ENCODE results near the gene ACKR4.

ACKR4 gene

DNA sequence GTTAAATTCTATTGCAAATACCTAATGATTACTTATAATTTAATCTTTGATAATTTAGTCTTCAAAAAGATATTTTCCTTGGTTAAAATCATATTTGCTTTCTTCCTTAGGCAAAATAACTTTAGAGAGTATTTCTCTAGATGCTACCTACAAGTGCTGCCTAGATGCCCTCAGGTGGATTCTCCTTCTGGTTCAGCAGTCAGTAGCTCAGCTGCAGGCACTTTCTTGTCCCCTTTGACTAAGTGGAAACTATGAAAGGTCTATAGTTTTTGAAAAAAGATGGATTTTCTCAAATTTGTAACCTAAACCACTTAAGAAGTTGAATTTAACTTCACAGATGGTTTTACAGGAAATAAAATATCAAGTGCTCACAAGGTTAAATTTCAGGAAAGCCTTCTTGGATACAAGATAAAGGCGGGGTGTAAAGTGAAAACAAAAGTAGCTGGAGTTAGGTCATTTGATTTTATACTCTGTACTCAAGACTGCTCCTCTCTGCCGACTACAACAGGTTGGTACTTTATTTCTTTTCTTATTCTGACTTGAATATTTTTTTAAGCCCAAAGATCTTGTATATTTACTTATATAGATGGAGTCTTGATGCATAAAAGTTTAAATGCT lies at the start of gene ACKR4:
TSS of gene ACKR4 (plus strand) at position 455 of the 618 bp plus-strand sequence. CDS start 3,128 bp downstream, outside the sequence.
- no peak within 1 kb of the TSS for H3K4me3 ChIP-seq (ENCODE audit: low read length)
- no peak for DNase-seq (ENCODE audit: low read depth)
- TF ChIP-seq, protein P1, sequence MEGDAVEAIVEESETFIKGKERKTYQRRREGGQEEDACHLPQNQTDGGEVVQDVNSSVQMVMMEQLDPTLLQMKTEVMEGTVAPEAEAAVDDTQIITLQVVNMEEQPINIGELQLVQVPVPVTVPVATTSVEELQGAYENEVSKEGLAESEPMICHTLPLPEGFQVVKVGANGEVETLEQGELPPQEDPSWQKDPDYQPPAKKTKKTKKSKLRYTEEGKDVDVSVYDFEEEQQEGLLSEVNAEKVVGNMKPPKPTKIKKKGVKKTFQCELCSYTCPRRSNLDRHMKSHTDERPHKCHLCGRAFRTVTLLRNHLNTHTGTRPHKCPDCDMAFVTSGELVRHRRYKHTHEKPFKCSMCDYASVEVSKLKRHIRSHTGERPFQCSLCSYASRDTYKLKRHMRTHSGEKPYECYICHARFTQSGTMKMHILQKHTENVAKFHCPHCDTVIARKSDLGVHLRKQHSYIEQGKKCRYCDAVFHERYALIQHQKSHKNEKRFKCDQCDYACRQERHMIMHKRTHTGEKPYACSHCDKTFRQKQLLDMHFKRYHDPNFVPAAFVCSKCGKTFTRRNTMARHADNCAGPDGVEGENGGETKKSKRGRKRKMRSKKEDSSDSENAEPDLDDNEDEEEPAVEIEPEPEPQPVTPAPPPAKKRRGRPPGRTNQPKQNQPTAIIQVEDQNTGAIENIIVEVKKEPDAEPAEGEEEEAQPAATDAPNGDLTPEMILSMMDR (conservative IDR thresholded peaks at IDR 0.05; ENCODE audit: low read depth, low read length), result no peak

DNA sequence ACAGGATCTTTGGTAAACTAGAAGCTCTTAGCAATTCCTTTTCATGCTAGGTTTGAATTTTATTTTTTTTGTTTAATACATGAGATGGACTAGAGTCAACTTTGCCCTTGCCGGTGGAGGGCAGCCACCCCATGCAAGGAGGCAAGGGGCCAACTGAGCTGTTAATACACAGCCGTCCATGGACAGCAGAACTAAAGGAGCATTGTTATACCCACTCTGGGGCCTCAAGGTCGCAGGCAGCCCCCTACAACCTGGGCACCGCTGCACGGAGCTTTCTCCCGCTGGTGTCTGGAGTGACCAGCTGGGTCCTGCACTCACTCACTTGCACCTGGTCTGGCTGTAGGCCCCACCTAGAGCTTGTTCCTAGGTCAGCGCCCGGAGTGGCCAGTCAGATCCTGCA lies 47.9 kb upstream of the ACKR4 start:
- no peak for DNase-seq (ENCODE audit: low read depth)
- TF ChIP-seq, protein P1 (conservative IDR thresholded peaks at IDR 0.05; ENCODE audit: low read depth, low read length), result no peak
- H3K4me3 ChIP-seq (ENCODE audit: low read length), result no peak overlapping the region

DNA sequence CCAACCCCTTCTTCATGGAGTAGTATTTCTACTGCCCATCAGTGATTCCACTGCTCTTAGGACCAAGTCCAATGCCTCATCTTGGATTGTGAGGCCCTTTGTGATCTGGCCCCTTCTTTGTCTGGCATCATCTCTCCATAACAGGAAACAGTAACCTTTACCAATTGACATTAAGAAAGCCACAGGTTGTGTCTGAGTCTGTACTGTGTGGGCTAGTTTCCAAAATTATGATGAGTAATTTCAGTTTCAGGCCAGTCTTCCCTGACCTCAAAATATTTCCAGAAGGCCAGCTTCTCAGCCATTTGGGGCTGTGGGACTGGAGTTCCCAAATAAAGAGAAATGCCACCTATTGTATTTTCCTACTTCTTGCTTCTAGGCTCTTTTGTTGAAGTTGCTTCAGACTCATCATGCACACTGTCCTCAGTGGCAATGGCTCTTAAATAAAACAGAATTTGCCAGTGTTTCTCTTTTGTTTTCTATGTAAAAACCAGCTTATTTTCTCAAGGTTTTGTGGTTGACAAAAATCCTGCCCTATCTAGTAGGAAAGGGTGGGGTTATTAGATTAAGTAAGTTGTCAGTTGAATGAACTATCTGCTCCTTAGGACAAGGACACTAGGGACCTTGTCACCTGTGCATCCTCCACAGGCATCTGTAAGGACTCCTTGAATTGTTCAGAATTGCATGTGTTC lies 47.0 kb upstream of the ACKR4 start:
- DNase-seq (ENCODE audit: low read depth), result no peak
- TF ChIP-seq, protein P1 (conservative IDR thresholded peaks at IDR 0.05; ENCODE audit: low read depth, low read length), result no peak
- no peak overlapping the region for H3K4me3 ChIP-seq (ENCODE audit: low read length)

DNA sequence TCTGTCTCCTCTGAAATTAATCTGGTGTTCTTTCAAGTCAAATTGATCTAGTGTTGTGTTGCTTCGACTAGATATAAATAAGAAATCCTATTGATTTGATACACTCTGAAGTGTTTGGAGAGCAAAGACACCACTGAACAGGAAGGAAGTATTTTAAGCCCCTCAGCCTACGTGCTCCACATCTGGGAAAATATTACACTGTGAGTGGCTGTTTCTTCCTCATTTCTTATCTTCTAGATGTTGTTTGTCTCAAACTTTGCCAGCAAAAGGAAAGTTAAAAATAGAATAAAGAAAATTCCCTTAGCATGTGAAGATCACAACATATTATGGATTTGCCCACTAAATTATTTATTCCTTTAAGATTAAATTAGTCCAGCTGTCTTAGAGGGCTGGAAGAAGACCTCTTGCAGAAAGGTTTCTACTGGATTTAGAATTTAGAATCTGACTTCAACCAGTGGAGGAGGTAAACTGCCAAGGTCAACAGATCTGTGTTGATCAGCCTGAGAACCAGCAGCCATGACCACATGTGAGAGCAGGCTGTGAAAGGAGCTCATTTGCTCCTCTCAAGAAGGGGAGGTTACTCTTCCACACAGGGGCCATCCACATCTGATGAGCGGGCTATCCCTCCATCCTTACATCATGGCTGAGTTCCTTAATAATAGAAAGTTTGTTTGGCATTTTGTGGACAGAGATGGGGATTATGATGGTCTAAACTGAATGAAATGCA lies 46.3 kb upstream of the ACKR4 start:
- DNase-seq (ENCODE audit: low read depth), result no peak
- H3K4me3 ChIP-seq (ENCODE audit: low read length), result no peak overlapping the region
- TF ChIP-seq, protein P1 (conservative IDR thresholded peaks at IDR 0.05; ENCODE audit: low read depth, low read length), result no peak

- TF ChIP-seq, protein P1 (conservative IDR thresholded peaks at IDR 0.05; ENCODE audit: low read depth, low read length), result no peak
- no peak for DNase-seq (ENCODE audit: low read depth)
- H3K4me3 ChIP-seq (ENCODE audit: low read length), result no peak overlapping the region
These were observed 43.2 kb upstream of the ACKR4 start for GRCh38 chr3:132553826-132554225.

GRCh38 chr3:132554437-132554836 lies 42.6 kb upstream of the ACKR4 start:
- no peak for DNase-seq (ENCODE audit: low read depth)
- no peak overlapping the region for H3K4me3 ChIP-seq (ENCODE audit: low read length)
- TF ChIP-seq, protein P1 (conservative IDR thresholded peaks at IDR 0.05; ENCODE audit: low read depth, low read length), result no peak

All from retinal pigment epithelial cell (primary cell).